NCI-H187 treated with DMSO at 0.1 percent for 48 hours (cell line): ENCODE results near the gene MTR.

Experiments used
- DNase-seq: peaks from one replicate; lab custom pipeline; 2025; lab: John Stamatoyannopoulos, UW

Gene MTR

DNA sequence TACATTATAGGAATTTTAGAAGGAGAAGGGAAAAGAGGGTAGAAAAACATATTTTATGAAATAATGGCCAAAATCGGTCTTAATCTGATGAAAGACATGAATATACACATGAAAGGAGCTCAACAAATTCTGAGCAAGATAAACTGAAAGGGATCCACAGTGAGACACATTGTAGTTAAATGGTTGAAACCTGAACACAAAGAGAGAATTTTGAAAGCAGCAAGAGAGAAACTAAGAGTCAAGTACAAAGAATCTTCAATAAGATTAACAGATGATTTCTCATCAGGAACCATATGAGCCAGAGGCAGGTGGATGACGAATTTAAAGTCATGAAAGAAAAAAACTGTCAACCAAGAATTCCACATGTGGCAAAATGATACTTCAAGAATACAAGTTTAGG lies 15.8 kb upstream of the MTR start:
- no peak for DNase-seq

DNA sequence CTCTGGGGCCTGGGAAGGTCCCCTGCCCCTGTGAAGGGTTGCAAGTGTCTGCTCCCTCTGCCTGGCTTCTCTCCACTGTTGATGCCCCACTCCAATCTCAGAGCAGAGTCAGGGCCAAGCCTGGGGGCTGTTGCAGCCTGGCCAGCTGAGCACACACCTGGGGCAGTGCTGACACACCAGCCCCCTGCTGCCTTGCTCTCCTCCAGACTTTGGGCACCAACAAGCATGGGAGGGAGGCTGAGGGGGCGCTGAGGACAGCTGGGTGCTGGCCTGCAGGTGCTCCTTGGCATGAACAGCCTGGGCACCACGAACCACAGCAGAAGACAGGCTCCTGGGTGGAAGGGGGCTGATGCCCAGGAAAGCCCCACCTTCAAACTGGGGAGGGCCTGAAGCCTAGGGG lies 9.6 kb upstream of the MTR start:
- no peak for DNase-seq

DNA sequence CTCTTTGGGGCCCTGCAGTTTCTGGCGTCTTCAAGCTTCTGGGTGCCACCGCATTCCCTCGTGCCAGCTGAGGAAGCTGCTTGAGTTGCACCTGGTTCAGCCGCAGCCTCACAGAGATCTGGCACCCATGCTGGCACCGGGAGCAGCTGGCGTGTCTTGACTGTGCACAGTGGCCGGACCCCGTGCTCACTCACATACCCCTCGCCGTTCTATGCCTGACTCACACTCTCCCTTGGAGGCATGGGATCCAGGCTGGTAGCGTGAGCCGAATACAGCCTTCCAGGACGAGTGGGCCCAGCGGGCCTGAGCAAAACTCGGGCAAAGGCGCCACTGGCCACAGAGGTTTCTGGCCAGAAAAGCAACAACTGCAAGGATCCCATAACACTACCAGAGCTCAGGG lies 8.6 kb upstream of the MTR start:
- DNase-seq: no peak

DNA sequence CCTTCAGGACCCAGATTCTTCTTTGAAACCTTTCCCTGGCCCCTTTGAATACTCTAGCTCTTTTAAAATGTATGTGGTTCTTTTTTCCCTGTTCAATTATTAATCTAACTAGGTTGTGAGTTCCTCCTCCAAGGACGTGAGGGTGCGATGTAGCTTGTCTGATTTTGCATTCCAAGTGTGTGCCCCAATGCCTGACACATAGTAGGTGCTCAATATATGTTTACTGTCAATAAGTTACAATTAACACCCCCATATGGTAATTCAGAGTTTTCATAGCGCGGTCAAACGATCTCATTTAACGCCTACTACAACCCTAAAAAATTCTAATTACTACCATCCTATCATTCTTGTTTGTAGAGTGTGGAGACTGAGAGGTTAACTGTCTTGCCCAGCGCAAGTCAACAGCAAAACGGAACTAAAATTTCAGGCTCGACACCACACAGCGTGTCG lies 482 bp upstream of the MTR start:
- DNase-seq: no peak

DNA sequence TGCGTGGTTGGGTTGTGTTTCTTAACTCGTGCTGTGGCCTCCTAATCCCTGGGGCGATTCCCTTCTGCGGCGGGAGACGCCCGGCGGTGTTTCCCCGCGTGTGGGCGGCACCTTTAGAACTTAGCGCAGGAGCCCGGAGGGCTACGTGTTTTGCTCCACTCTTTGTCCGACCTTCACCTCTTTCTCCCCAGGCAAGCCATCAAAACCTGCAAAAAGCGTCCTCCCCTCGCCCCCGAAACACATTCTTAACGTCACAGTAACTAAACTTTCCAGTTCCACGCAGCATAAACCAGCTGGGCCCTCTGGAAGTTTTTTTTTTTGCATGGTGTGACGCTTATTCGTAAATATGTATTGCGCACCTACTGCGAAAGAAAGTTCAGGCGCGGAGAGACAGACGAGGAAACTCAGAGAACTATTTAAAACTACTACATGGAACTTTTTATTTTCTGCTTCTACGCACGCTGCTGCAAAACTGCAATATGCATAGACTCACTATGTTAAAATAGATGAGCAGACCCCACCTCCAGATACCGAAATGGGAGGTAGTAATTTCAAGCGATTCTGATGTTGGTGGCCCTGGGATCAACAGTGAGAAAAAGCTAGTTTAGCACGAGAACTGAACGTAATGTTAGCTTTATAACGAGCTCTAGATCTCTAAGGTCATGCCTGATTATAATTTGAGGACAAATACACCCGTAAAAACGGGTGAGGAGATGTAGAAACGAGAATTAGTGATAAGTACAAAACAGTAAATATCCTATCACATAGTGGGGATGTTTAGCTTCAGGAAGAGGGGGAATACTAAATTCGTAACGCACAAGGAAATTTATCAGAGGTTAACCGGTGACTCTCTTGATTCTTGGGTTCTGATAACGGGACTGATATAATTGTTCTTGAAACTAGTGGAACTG lies 920 bp downstream of the MTR start:
- no peak for DNase-seq

DNA sequence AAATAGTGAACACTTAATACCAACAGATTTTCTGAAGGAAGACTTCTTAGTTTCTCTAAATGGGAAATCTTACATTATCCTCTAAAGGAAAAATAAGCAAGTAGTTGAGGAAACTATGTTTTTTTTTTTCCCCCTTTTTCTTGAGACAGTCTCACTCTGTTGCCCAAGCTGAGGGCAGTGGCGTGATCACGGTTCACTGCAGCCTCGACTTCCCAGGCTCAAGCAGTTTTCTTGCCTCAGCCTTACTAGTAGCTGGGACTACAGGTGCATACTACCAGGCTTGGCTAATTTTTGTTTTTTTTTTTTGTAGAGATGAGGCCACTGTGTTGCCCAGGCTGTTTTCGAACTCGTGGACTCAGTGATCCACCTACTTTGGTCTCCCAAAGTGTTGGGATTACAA lies 3.9 kb downstream of the MTR start:
- DNase-seq: no peak

DNA sequence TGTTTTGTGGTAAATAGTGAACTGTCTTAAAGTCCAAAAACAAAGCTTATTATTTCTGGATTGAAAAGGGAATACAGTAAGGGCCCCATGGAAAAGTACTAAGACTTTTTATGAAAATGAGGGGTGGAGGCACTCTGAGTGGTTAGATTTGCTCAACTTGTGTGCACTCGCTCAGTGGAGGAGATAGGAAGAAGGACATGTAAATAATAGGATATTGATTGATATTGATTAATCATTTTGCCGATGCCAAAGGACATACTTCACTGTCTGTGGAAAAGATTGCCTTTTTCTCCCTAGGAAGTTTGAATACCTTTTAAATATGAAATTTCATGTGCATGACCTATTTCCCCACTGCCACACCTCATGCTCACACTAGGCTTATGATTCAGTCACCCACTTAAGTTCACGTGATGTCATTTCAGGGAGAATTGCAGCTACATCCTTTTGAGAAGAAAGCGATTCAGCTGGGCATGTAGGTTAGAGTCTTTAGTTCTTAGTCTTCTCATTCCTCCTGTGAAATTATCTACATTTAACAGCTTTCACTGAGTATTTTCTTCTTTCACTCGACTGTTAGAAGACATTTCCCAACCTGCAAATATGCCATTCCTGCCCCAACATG lies 5.0 kb downstream of the MTR start:
- no peak for DNase-seq

DNA sequence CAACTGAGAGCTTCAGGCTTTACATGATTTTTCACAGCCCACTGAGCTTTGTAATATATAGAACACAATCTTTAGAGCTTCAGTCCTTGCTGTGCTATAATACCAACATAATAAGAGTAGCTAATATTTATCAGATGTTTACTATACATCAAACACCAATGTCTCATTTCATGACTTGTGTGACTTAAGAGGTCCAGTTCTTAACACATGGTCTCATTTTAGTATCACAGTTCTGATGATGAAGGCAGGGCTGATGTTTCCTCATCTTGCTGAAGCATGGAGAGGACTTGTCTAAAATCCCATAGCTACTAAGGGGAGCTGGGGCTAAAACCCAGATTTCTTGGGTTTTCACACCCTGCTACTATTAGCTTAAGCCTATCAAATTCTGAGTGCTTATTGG lies 5.5 kb downstream of the MTR start:
- no peak for DNase-seq

DNA sequence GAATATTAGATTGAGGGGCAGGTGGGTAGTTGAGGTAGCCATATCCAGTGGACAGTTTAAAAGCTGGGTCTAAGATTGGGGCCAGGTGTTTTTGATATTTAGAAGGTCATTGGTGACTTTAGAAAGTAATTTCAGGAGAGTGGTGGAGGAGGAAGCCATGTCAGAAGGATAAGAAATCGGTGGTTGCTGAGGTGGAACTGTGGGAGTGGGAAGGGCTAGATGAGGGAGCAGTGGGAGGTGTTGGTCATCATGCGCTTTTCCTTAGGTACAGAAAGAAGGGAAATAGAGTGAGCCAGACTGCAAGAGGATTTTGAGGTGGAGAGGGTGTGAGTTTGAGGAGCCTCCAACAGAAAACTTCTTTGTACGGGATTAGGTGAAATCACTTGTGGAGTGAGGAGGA lies 7.2 kb downstream of the MTR start:
- DNase-seq: no peak

DNA sequence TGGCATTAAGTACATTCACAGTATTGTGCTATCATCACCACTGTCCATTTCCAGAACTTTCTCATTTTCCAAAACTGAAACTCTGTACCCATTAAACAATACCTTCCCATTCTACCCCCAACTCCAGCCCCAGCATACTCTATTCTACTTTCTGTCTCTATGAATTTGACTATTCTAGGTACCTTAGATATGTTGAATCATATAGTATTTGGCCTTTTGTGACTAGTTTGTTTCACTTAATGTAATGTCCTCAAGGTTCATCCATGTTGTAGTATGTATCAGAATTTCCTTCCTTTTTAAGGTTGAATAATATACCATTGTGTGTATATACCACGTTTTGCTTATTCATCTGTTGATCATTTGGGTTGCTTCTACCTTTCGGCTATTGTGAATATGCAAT lies 11.5 kb downstream of the MTR start:
- no peak for DNase-seq

DNA sequence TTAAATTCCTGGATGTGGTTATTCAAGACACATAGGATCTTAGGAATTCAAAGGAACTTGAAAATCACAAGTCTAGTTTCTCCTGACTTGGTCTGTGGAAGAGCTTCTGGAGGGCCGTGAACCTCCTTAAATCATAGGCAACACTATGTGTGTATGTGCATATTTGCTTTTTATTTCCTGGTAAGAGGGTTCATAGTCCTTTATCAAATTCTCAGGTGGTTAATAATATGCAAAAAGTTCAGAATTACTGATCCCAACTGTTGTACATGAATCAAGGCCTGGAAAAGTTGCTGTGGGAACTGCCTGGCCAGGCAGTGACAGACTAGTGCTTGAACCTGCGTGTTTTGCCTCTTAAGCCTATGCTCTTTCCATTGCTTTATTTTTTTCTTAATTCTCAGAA lies 12.9 kb downstream of the MTR start:
- no peak for DNase-seq

DNA sequence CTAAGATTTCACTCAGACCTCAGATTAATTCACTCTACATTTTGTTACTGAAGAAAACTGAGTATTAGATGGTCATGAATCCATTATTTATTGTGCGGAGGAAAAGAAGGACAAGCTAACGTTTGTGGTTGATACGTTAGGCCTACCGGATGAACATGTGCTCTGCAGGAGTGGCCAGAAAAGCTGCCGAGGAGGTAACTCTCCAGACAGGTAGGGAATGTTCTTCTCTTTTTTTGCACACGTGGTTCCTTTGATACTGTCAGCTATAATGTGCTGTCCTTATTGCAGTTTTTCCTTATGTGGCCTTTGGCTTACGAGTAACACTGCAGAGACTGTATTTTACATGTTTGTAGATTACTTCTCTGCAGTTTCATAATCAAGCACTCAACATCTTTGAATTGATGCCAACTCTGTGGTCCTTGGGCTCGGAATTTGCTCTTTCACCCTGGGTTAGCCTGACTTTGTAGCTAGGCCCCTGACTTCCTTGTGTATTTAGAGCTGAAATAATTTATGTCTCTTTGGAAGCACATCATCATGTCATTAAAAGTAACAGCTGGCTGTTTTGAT lies 13.6 kb downstream of the MTR start:
- DNase-seq: no peak

DNA sequence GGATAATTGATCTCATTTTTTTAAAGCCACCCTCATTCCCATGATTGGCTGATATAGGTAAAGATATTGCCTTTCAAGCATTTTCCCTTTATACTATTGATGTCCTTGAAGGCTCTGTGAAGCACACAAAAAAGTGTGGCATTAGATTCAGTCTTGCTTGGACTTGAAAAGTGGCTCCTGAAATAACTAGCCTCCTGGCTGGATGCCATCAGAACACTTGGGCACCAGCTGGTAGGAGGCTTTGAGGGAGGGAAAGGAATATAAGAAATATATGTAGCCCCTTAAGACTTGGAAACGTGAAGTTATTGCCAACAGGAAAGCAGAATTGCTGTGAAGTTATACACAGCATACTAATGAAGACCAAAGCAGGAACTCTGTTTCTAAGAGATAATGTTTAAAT lies 14.1 kb downstream of the MTR start:
- DNase-seq: no peak

DNA sequence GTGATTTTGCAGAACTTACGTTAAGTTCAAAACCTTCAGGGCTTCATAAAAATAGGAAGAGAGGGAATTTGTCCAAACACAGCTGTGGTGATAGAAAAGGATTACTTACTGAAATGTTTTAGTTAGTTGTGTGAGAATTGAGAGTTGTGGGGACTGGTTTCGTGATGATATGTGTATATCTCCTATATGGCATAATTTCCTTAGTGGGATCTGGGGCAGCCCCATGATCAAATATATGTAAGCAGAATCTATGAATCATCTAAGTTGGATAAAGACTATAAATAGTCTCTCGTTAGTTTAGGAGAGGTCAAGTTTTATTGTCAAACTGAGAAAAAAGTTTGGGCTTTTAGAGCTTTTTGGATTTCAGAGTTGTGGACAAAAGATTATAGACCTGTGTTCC lies 14.9 kb downstream of the MTR start:
- DNase-seq: no peak

DNA sequence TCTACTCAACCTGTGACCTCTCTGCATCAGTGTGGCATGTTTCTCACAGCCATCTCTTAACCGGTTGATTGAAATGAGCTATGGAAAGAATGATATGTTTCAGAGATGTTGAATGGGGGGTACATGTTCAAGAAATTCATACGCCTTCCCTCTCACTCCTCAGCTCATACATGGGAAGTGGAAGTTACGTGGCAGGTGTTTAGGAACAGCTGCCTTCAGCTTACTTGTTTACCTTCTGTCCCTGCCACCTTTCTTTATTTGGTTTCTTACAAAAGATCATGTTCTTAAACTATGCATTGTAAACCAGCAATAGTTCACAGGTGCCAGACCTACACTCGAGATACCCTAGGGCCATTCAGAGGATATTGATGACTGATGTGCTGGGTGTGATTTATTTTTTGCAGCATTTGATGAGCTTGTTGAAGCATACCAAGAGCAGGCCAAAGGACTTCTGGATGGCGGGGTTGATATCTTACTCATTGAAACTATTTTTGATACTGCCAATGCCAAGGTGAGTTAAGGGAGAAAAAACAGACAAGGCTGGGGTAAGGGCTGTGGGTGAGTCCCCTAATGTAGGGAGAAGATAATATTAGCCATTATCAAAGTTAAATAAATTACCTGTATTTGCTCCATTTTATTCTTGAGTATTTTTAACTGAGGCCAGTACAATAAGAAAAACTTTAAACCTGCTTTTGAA lies 17.4 kb downstream of the MTR start:
- DNase-seq: no peak

DNA sequence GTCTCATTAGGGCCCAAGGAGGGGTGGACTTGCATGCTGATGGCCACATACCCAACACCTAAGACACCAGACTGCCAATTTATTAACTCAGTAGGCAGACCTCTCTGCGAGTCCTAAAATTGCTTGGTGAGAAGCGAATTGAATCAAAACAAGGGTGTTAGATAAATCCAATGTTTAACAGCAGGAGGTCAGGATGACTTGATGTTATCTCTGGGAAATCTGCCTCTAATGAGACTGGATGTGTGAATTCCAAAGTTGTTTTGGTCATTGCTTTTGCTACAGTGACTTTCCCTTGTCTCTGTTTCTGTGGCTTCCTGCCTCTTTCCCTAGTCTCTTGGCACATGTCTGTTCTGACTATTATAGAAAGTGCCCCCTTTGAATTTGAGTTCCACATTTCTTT lies 20.8 kb downstream of the MTR start:
- no peak for DNase-seq

DNA sequence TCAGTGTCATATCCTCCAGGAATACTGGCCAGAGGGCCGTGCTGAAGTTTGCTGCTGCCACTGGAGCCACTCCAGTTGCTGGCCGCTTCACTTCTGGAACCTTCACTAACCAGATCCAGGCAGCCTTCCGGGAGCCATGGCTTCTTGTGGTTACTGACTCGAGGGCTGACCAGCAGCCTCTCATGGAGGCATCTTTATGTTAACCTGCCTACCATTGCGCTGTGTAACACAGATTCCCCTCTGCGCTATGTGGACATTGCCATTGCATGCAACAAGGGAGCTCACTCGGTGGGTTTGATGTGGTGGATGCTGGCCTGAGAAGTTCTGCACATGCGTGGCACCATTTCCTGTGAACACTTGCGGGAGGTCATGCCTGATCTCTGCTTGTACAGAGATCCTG lies 24.8 kb downstream of the MTR start:
- DNase-seq: no peak

DNA sequence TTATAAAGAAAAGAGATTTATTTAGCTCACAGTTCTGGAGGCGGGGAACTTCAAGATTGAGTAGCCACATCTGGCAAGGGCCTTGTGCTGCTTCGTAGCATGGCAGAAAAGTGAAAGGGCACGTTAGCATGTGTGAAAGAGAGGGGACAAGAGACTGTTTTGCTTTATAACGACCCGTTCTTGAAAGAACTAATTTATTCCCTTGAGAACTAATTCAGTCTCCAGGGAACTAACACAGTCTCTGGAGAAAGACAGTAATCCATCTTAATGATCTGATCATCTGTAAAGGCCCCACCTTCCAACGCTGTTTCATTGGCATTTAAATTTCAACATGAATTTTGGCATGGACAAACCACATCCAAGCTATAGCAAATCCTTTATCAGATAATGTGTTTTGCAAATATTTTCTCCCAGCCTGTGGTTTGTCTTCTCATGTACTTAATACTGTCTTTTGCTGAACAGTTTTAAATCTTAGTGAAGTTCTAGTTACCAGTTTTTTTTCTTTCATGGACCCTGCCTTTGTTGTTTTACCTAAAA lies 26.1 kb downstream of the MTR start:
- DNase-seq: no peak

DNA sequence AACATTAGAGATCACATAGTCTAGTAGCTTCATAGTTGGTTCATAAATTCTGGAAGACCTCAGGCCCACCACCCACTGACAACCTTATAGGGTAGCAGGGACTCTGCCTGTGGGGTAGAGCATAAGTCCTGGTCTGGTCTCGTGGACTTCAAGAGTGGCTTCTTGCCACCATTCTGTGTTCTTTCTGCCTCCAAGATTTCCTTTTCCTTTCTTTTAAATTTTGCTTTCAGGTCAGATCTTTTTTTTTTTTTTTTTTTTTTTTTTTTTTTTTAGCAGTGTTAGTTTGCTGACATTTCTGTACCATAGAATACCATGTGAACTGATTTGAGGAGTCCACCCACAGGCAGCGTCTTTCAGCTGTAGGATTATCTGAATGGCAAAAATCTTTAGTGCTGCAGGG lies 28.5 kb downstream of the MTR start:
- no peak for DNase-seq

DNA sequence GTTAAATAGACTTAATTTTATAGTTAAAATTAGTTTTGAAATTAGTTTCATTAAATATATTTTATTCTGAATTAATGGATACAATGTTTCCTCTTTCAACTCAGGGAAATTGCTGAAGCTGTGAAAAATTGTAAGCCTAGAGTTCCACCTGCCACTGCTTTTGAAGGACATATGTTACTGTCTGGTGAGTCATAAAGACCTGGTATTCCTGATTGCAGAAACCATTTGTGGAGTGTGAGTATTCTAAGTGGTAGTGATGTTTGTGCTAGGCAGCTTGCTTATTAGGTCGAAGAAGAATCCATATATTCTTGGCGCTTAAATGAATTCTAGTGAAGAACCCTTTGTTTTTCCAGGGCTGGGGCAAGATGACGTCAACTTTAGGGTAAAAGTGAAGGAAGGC lies 34.0 kb downstream of the MTR start:
- no peak for DNase-seq

DNA sequence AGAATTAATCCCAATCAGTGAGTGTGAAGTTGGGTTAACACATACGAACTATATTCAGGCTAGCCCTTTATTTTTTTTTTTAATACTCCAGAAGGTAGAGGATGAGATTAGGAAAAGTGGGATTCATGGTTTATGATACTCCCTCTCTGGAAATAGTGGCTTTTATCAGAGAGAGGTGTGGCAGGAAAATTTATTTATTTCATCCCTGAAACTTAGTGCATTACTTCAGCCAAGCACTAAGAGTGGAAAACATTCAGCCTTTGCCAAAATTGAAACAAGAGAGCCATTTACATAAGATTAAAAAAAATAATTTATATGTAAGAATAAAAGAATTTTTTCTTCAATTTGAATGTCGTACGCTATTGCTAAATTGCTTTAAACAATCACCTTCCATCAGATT lies 35.0 kb downstream of the MTR start:
- DNase-seq: no peak

DNA sequence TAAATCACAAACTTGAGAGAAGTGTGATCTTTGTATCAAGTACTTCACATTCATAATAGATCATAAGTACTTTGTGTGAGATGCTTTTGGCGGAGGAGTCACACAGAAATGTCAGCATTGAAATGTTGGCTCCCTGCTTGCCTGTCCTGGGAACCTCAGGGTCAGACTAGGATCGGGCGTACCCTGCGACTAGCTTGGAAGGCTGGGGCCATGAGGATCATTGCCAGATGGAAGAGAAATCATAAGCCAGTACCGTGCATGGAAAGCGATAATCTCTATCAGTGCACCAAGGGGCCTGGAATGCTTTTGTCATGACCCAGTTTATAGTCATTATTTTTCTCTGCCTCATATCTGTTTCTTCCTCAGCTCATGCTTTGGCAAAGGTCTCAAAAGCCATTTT lies 35.5 kb downstream of the MTR start:
- no peak for DNase-seq

DNA sequence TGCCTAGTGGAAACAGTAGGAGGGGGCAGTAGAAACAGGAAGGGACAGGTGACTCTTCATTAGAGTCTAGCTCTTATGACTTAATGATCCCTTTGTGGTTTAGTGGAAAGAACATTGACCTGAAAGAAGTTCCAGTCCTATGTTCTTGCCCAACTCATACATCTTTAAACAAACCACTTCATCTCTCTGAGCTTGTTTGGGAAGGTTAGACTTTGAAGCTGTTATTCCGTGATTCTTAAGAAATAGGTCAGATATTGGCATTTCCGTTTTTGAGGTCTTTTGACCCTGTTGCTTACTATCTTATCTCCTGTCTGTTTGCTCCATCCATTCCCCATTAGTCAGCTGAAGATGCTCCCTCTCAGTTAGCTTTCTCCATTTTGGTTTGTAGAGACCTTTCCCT lies 38.5 kb downstream of the MTR start:
- no peak for DNase-seq
